Measurements from ENCODE around the gene IFNA7. TPM values are rescaled to one million over a fixed set of nuclear protein-coding genes. Genes with fewer than 3 reads are reported as not detected.

The IFNA7 gene
- total and polyA plus RNA-seq, 5 donors from 2014 or later, result not detected

- no peak for DNase-seq
- Histone ChIP-seq H3K9me3 (ENCODE audit: control insufficient read depth in 2 of 2, low read length in 2 of 2) (peaks cover 2 to 4% of the 10 kb centered on the region in 2 experiments), H3K4me1 (ENCODE audit: control insufficient read depth, insufficient read depth, low read length, poor library complexity, severe bottlenecking) (no peaks in the 10 kb centered on the region), H3K4me3 (ENCODE audit: low read depth, low read length) (no peak overlapping the region), H3K27me3 (ENCODE audit: control insufficient read depth, insufficient read depth, low read length) (peaks cover 3% of the 10 kb centered on the region), H3K27ac (ENCODE audit: insufficient read depth, low read length, poor library complexity, severe bottlenecking) (no peak overlapping the region), H3K36me3 (ENCODE audit: control insufficient read depth, insufficient read depth, low read length) (no peaks in the 10 kb centered on the region)
- Mint-ChIP-seq H3K27me3 (peaks cover 25% of the 10 kb centered on the region), H3K4me3 (no peak overlapping the region), H3K4me1 (peaks cover 2 to 7% (median 4%) of the 10 kb centered on the region in 4 donors), H3K9me3 (peaks cover 0 to 12% (median 2%) of the 10 kb centered on the region in 7 donors), H3K36me3 (peaks cover 3% of the 10 kb centered on the region), H3K27ac (no peak overlapping the region)
- ATAC-seq (ENCODE audit: low read depth in 2 of 2), result no peak
Measured at GRCh38 chr9:21153336-21154017, 48.5 kb downstream of the IFNA7 start.

Other genes with a start within 250 kb of the IFNA7 start
- gene HACD4, start 170.6 kb downstream of the IFNA7 start, total RNA-seq, result 12.0 TPM
- 10 to 100 TPM in 1 of 4 donors, 1 to 10 TPM in 3; 8.2 to 11.9 (median 9.4) TPM for gene HACD4, start 170.6 kb downstream of the IFNA7 start, polyA plus RNA-seq
- gene IFNB1, start 124.3 kb downstream of the IFNA7 start, total RNA-seq, result not detected
- gene IFNB1, start 124.3 kb downstream of the IFNA7 start, polyA plus RNA-seq, result not detected
- not detected for gene IFNW1, start 60.4 kb downstream of the IFNA7 start, total RNA-seq
- not detected for gene IFNW1, start 60.4 kb downstream of the IFNA7 start, polyA plus RNA-seq
- not detected for gene IFNA21, start 35.5 kb downstream of the IFNA7 start, total RNA-seq
- not detected for gene IFNA21, start 35.5 kb downstream of the IFNA7 start, polyA plus RNA-seq
- not detected for gene IFNA4, start 14.6 kb downstream of the IFNA7 start, total RNA-seq
- not detected for gene IFNA4, start 14.6 kb downstream of the IFNA7 start, polyA plus RNA-seq
- not detected for gene IFNA10, start 4.9 kb upstream of the IFNA7 start, total RNA-seq
- not detected for gene IFNA10, start 4.9 kb upstream of the IFNA7 start, polyA plus RNA-seq
- not detected for gene IFNA16, start 15.1 kb upstream of the IFNA7 start, total RNA-seq
- gene IFNA16, start 15.1 kb upstream of the IFNA7 start, polyA plus RNA-seq, result not detected
- gene IFNA17, start 26.0 kb upstream of the IFNA7 start, total RNA-seq, result not detected
- not detected for gene IFNA17, start 26.0 kb upstream of the IFNA7 start, polyA plus RNA-seq
- gene IFNA14, start 37.8 kb upstream of the IFNA7 start, total RNA-seq, result not detected
- not detected for gene IFNA14, start 37.8 kb upstream of the IFNA7 start, polyA plus RNA-seq
- gene IFNA5, start 103.1 kb upstream of the IFNA7 start, total RNA-seq, result not detected
- not detected for gene IFNA5, start 103.1 kb upstream of the IFNA7 start, polyA plus RNA-seq
- gene KLHL9, start 133.2 kb upstream of the IFNA7 start, total RNA-seq, result 13.4 TPM
- 10 to 100 TPM in 3 of 4 donors, 1 to 10 TPM in 1; 9.5 to 19.2 (median 15.9) TPM for gene KLHL9, start 133.2 kb upstream of the IFNA7 start, polyA plus RNA-seq
- gene IFNA6, start 148.7 kb upstream of the IFNA7 start, total RNA-seq, result not detected
- not detected for gene IFNA6, start 148.7 kb upstream of the IFNA7 start, polyA plus RNA-seq
- gene IFNA13, start 165.9 kb upstream of the IFNA7 start, total RNA-seq, result not detected
- gene IFNA13, start 165.9 kb upstream of the IFNA7 start, polyA plus RNA-seq, result not detected
- gene IFNA2, start 183.2 kb upstream of the IFNA7 start, total RNA-seq, result not detected
- not detected for gene IFNA2, start 183.2 kb upstream of the IFNA7 start, polyA plus RNA-seq
- gene IFNA8, start 206.9 kb upstream of the IFNA7 start, total RNA-seq, result not detected
- not detected for gene IFNA8, start 206.9 kb upstream of the IFNA7 start, polyA plus RNA-seq
- not detected for gene IFNA1, start 238.2 kb upstream of the IFNA7 start, total RNA-seq
- not detected for gene IFNA1, start 238.2 kb upstream of the IFNA7 start, polyA plus RNA-seq

All from CD4-positive, CD25-positive, alpha-beta regulatory T cell (primary cell).